ENCODE measurements around the gene AR. TPM values are rescaled to one million over a fixed set of nuclear protein-coding genes. Genes with fewer than 3 reads are reported as not detected.

AR gene
- total RNA-seq, 1 donor from 2014 or later = 7.5 TPM

DNA sequence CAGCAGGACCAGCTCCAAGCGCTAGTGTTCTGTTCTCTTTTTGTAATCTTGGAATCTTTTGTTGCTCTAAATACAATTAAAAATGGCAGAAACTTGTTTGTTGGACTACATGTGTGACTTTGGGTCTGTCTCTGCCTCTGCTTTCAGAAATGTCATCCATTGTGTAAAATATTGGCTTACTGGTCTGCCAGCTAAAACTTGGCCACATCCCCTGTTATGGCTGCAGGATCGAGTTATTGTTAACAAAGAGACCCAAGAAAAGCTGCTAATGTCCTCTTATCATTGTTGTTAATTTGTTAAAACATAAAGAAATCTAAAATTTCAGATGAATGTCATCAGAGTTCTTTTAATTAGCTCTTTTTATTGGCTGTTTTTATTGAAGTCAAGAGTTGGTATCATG, 186.5 kb downstream of the AR start:
- no peak for DNase-seq

GRCh38 chrX:67731061-67731460, 187.2 kb downstream of the AR start:
- DNase-seq = no peak

- DNase-seq = no peak
Observed at GRCh38 chrX:67732864-67733263, 189.0 kb downstream of the AR start.

DNA sequence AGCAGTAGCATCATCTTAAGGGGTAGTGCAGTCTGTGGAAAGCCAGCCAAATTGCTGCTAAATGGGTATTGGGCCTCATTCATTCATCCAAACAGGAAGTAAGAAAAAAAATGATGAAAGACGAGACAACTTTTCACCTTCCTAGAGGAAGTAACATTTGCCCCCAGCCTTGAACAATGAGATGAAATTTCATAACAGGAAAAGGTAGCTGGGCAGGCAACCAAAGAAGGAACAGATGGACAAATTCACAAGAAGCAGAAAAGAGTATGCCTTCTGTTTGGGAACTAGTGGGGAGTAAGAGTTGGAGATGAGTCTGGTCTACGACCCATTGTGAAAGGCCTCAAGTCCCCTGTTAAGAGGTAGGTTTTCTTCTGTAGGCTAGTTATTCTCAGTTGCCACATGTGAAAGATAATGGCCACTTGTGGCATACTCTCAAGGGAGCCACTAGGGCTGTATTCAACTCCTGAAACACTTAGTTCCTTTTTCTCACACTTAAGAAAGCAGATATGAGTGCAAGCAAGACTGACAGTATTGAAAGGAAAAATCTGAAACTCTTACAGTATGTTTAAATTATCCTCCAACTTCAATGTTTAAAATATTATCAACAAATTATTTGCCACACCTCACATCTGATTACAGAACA, 190.4 kb downstream of the AR start:
- no peak for DNase-seq

DNA sequence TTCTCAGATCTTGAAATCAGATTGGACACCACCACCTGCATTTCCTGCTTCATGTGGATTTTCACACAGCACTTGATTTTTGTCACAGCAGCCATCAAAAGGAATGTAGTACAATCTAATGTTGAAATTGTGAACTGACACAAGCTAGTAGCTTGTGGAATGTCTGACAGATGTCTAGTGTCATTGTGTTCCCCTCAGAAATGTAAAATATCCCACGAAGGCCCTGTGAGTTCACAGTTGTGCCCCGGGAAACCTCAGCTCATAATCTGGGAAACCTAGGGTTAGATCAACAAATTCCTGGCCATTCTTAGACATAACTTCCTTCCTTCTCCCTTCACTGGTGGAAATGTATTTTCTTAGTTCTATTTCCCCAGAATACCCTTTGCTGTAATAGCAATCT, 205.7 kb downstream of the AR start:
- DNase-seq = no peak

GRCh38 chrX:67750694-67751093, 206.9 kb downstream of the AR start:
- no peak for DNase-seq

DNA sequence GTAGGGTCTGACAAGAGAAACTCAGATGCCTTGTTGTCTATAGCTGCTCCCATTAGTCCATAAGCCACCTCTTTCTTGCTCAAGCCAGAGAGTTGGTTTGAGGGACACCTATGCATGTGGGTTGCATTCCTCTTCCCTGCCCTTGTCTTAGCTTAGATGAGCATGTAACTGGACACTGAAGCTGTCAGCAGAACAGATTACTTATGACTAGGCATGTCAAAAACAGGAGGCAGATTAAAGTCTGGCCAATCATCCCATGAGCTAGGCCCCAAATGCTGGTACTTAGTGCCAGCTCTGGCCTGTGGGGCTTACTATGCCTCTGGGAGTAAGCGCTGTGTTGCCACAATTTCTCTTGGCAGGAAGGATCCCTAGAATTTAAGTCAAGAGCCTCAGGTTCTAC, 215.2 kb downstream of the AR start:
- no peak for DNase-seq

GRCh38 chrX:67777148-67777547, 233.3 kb downstream of the AR start:
- no peak for DNase-seq

- DNase-seq = no peak
Observed at GRCh38 chrX:67779099-67779498, 235.3 kb downstream of the AR start.
